Breast epithelium (tissue), 4 donors: ENCODE data around the gene C16orf78. TPM values are rescaled to one million over a fixed set of nuclear protein-coding genes. Genes with fewer than 3 reads are reported as not detected.

Experiments
- DNase-seq, 2 donors: peaks; one replicate each; pipeline ENCODE4 v3.0.0-alpha.2; 2019; ENCODE audit warnings: low spot score in 2 of 2
- H3K27ac ChIP-seq, 2 donors: fragments of 200-600 bp; sonication (generic) in 1 of 2; one replicate each; pipeline ENCODE4 v1.5.1; 2016 to 2019; ENCODE audit warnings: mild to moderate bottlenecking in 1 of 2
- H3K27me3 ChIP-seq, 2 donors: fragments of 200-600 bp; sonication (generic) in 1 of 2; one replicate each; pipeline versions ENCODE4 v1.5.1 to v1.6.0; 2017 to 2019; ENCODE audit warnings: control low read depth in 1 of 2, mild to moderate bottlenecking in 1 of 2
- H3K36me3 ChIP-seq: fragments of 200-600 bp; one replicate; pipeline ENCODE4 v1.5.1; 2019
- H3K4me1 ChIP-seq, 2 donors: fragments of 200-600 bp; sonication (generic); one replicate each; pipeline ENCODE4 v1.5.1; 2016 to 2019; ENCODE audit warnings: control low read depth in 1 of 2
- H3K4me3 ChIP-seq, 3 donors: fragments of 200-600 bp; sonication (generic); 1 replicate in 2 of 3; 2 replicates in 1 of 3; pipeline ENCODE4 v1.5.1; 2016 to 2019; ENCODE audit warnings: mild to moderate bottlenecking in 3 of 3, moderate library complexity in 2 of 3
- H3K9me3 ChIP-seq, 2 donors: fragments of 200-600 bp; sonication (generic) in 1 of 2; one replicate each; pipeline ENCODE4 v1.5.1; 2016 to 2019; ENCODE audit warnings: control low read depth in 1 of 2
- POLR2A ChIP-seq: fragments of 450-650 bp; IDR thresholded peaks from one replicate; pipeline ENCODE4 v1.6.1; 2016; ENCODE audit warnings: antibody characterized with exemption, mild to moderate bottlenecking, moderate library complexity
- POLR2AphosphoS5 ChIP-seq, 3 donors: sonication (generic); formaldehyde crosslinking; IDR thresholded peaks; one replicate each; pipeline ENCODE4 v1.6.1; 2017; ENCODE audit warnings: antibody characterized with exemption in 3 of 3
- intact Hi-C: fragments of 100-400 bp; cut with DNase I; formaldehyde crosslinking; loops from one replicate; pipeline ENCODE4 v1.15.1; 2023; ENCODE audit warnings: low total_unique reads
- total RNA-seq, 3 donors: library from RNA; depleted of rRNA; stranded (reverse); fragments of >200 nt; gene quantifications; one replicate each; pipeline ENCODE4 v1.1.0, GENCODE V29; 2016
- TF ChIP-seq, protein P1 (sequence below), 3 donors: fragments of 450-650 bp; IDR thresholded peaks; one replicate each; pipeline ENCODE4 v1.5.1; 2016 to 2017; ENCODE audit warnings: antibody characterized with exemption in 3 of 3, mild to moderate bottlenecking in 3 of 3, moderate library complexity in 3 of 3

Gene C16orf78
- total RNA-seq, 3 donors from 2014 or later = not detected

DNA sequence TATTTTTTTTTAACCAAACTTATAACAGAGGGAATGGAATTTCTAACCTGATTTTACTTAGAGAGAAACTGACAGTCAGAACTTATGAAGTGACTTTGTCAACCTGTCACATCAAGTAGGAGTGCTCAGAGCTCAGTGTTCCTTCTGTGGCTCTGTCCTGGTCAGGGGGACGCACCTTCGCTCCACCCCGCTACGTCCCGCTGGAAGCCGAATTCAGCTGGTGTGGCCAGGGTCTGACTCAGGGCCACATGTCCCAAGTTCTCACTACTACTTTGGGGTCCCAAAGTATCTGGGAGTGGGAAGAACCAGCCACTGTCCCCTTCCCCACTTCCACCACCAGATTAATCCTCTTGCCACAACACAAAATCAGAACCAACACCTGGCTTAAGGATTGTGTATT, 51.4 kb downstream of the C16orf78 start:
- Histone ChIP-seq H3K4me3 (no peak overlapping the region), H3K4me1 (no peaks in the 10 kb centered on the region), H3K27ac (no peak overlapping the region), H3K27me3 (no peaks in the 10 kb centered on the region), H3K9me3 (peaks cover 0 to 5% of the 10 kb centered on the region in 2 donors), H3K36me3 (no peaks in the 10 kb centered on the region)
- intact Hi-C loops = no loop called here
- TF ChIP-seq POLR2A (no peak), POLR2AphosphoS5 (IDR thresholded peaks at IDR 0.05) (no peak)
- TF ChIP-seq, protein P1, sequence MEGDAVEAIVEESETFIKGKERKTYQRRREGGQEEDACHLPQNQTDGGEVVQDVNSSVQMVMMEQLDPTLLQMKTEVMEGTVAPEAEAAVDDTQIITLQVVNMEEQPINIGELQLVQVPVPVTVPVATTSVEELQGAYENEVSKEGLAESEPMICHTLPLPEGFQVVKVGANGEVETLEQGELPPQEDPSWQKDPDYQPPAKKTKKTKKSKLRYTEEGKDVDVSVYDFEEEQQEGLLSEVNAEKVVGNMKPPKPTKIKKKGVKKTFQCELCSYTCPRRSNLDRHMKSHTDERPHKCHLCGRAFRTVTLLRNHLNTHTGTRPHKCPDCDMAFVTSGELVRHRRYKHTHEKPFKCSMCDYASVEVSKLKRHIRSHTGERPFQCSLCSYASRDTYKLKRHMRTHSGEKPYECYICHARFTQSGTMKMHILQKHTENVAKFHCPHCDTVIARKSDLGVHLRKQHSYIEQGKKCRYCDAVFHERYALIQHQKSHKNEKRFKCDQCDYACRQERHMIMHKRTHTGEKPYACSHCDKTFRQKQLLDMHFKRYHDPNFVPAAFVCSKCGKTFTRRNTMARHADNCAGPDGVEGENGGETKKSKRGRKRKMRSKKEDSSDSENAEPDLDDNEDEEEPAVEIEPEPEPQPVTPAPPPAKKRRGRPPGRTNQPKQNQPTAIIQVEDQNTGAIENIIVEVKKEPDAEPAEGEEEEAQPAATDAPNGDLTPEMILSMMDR (IDR thresholded peaks at IDR 0.05) = no peak
- no peak for DNase-seq

DNA sequence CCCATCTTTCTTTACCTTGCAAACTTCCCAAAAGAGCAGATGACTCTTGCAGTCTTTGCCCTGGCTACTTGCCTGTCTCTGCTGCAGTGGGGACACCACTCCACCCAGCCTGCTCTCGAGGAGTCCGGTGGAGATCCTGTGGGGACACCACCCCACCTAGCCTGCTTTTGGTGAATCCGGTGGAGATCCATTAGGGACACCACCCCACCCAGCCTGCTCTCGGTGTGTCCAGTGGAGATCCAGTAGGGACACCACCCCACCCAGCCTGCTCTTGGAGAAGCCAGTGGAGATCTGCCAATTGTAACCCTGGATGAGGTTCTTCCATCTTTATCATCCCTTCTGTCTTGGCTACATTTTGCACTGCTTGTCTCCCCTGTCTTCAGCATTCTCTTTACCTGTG, 54.2 kb downstream of the C16orf78 start:
- TF ChIP-seq POLR2AphosphoS5 (IDR thresholded peaks at IDR 0.05) (no peak), POLR2A (no peak)
- TF ChIP-seq, protein P1 (IDR thresholded peaks at IDR 0.05) = no peak
- Histone ChIP-seq H3K4me1 (no peaks in the 10 kb centered on the region), H3K36me3 (no peaks in the 10 kb centered on the region), H3K27me3 (peaks cover 0 to 4% of the 10 kb centered on the region in 2 donors), H3K9me3 (peaks cover 0 to 5% of the 10 kb centered on the region in 2 donors), H3K4me3 (no peak overlapping the region), H3K27ac (no peak overlapping the region)
- no peak for DNase-seq
- intact Hi-C loops = no loop called here

DNA sequence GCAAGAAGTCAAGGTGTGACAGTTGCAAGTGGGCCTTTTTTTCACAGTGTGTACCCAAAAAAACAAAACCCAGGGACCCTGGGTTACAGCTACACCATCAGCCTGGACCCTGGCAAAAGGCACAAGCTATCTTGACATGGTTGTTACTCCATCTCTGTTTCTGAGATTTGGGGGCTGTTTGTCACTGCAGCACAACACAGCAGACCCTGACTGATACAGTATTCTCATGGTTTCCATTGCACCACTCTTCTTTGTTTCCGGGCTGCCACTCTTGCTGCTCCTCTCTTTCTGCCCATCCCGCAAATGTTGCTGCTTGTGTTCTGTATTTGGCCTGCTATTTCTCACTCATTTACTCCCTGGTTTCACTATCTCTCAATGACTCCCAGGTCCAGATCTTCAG, 55.2 kb downstream of the C16orf78 start:
- Histone ChIP-seq H3K4me1 (no peaks in the 10 kb centered on the region), H3K27me3 (peaks cover 0 to 4% of the 10 kb centered on the region in 2 donors), H3K27ac (no peak overlapping the region), H3K36me3 (no peaks in the 10 kb centered on the region), H3K9me3 (peaks cover 0 to 5% of the 10 kb centered on the region in 2 donors), H3K4me3 (no peak overlapping the region)
- intact Hi-C loops = no loop called here
- no peak for DNase-seq
- TF ChIP-seq, protein P1 (IDR thresholded peaks at IDR 0.05) = no peak
- TF ChIP-seq POLR2AphosphoS5 (IDR thresholded peaks at IDR 0.05) (no peak), POLR2A (no peak)

DNA sequence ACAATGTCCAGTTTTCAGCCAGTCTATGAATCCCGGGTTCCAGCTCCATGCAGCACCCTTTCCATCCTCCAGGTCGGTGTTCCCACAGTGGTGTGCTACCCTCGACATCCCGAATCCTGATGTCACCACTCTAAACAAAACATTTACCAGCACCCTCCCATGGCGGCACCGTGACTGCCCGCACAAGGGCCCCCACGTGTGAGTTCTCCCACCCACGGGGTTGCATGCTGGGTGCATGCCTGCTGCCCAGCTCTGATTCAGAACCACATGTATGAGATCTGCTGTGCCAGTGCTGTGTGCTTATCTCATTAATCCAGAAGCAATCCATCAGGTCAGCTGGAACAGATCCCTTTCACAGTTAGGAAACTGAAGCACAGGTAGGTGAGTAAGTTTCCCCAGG, 57.4 kb downstream of the C16orf78 start:
- H3K36me3 ChIP-seq = no peaks in the 10 kb centered on the region

DNA sequence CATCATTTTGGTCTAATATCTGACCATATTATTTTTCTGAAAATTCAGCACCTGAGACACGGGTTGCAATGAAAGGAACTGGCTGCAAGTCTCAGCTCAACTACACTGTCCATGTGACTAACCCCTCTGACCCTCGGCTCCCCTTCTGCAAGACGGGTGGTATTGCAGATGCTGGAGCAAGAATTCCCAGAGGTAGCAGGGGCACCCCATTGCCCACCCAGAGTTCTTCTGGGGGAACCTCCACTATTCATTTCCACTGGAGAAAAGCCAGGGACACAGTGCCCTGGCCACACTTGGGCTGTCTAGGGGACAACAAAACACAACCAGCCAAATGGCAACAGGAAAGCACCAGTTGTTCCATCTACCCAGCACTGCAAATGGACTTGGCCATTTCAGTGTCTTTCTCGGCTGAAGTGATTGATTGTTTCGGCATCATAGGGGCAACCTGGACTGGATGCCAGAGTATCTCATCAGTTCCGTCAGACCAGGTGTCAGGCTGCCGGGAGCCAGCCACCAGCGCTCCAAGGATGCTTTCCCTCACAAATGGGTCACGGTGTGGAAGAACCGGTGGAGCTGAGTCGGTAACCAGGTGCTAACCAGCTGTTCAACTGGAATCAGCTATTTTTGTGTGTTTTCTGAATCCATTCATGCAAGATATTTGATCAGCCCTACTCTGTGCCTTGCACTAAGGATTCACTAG, 58.1 kb downstream of the C16orf78 start:
- DNase-seq = no peak
- H3K27me3 ChIP-seq = peaks cover 0 to 4% of the 10 kb centered on the region in 2 donors

More for the DNA sequence above, 57.4 kb downstream of the C16orf78 start:
- no peak for TF ChIP-seq POLR2A
- TF ChIP-seq POLR2AphosphoS5 (IDR thresholded peaks at IDR 0.05) = no peak
- intact Hi-C loops = no loop called here
- DNase-seq = no peak
- Histone ChIP-seq H3K27me3 (peaks cover 0 to 4% of the 10 kb centered on the region in 2 donors), H3K4me1 (no peaks in the 10 kb centered on the region), H3K27ac (no peak overlapping the region), H3K9me3 (peaks cover 0 to 5% of the 10 kb centered on the region in 2 donors), H3K4me3 (no peak overlapping the region)

More for the DNA sequence above, 58.1 kb downstream of the C16orf78 start:
- intact Hi-C loops = no loop called here
- Histone ChIP-seq H3K4me3 (no peak overlapping the region), H3K4me1 (no peaks in the 10 kb centered on the region), H3K27ac (no peak overlapping the region), H3K36me3 (no peaks in the 10 kb centered on the region), H3K9me3 (peaks cover 0 to 5% of the 10 kb centered on the region in 2 donors)
- no peak for TF ChIP-seq POLR2A
- TF ChIP-seq, protein P1 (IDR thresholded peaks at IDR 0.05) = no peak
- TF ChIP-seq POLR2AphosphoS5 (IDR thresholded peaks at IDR 0.05) = no peak
